Fibroblast of lung (primary cell): Measurements from ENCODE around the gene IQSEC2. TPM values are rescaled to one million over a fixed set of nuclear protein-coding genes. Genes with fewer than 3 reads are reported as not detected.

Experiments used
- DNase-seq, 2 donors: peaks; one replicate each; pipeline versions ENCODE4 v3.0.0 to v3.0.0-alpha.2; 2010; ENCODE audit warnings: low read depth in 2 of 2
- H2AFZ ChIP-seq: 2 replicates; pipeline ENCODE4 v1.5.1; 2012; ENCODE audit warnings: low read length, control low read depth, inconsistent platforms
- H3K27ac ChIP-seq: 2 replicates; pipeline ENCODE4 v1.5.1; 2011; ENCODE audit warnings: low read length, control low read depth; ENCODE audit not compliant: insufficient read depth
- H3K27me3 ChIP-seq: 2 replicates; pipeline ENCODE4 v1.5.1; 2011; ENCODE audit warnings: mild to moderate bottlenecking, low read length; ENCODE audit not compliant: control insufficient read depth, insufficient read depth
- H3K36me3 ChIP-seq: 2 replicates; pipeline ENCODE4 v1.5.1; 2011; ENCODE audit warnings: low read length; ENCODE audit not compliant: control insufficient read depth, insufficient read depth
- H3K4me1 ChIP-seq: 2 replicates; pipeline ENCODE4 v1.5.1; 2011; ENCODE audit warnings: low read length; ENCODE audit not compliant: control insufficient read depth, insufficient read depth; ENCODE audit errors: extremely low read depth
- H3K4me2 ChIP-seq: 2 replicates; pipeline ENCODE4 v1.5.1; 2011; ENCODE audit warnings: low read length, control low read depth; ENCODE audit not compliant: insufficient read depth; ENCODE audit errors: extremely low read depth
- H3K4me3 ChIP-seq, 4 experiments: fragments of 200-600 bp in 1 of 4; sonication (generic) in 1 of 4; replicated peaks in 1 of 4; 2 replicates each; pipeline ENCODE4 v1.5.1; 2011 to 2016; ENCODE audit warnings: low read length in 4 of 4, low read depth in 3 of 4, mild to moderate bottlenecking in 3 of 4, control low read depth in 2 of 4, inconsistent platforms in 1 of 4, mixed read lengths in 1 of 4; ENCODE audit not compliant: insufficient read depth in 1 of 4; ENCODE audit errors: control extremely low read depth in 1 of 4
- H3K79me2 ChIP-seq: 2 replicates; pipeline ENCODE4 v1.5.1; 2012; ENCODE audit warnings: mild to moderate bottlenecking, low read length, inconsistent platforms; ENCODE audit not compliant: control insufficient read depth, insufficient read depth
- H3K9ac ChIP-seq: 2 replicates; pipeline ENCODE4 v1.5.1; 2011; ENCODE audit warnings: mild to moderate bottlenecking, low read length, control low read depth; ENCODE audit not compliant: insufficient read depth
- H3K9me3 ChIP-seq: 2 replicates; pipeline ENCODE4 v1.5.1; 2012; ENCODE audit warnings: low read depth, low read length; ENCODE audit not compliant: control insufficient read depth, insufficient read depth
- H4K20me1 ChIP-seq: 2 replicates; pipeline ENCODE4 v1.5.1; 2011; ENCODE audit warnings: low read length; ENCODE audit not compliant: control insufficient read depth, insufficient read depth; ENCODE audit errors: extremely low read depth
- CTCF ChIP-seq, 2 donors: IDR thresholded peaks in 1 of 2; conservative IDR thresholded peaks in 1 of 2; 1 replicate in 1 of 2; 2 replicates in 1 of 2; pipeline ENCODE4 v1.5.1; 2011 to 2012; ENCODE audit warnings: low read length in 2 of 2, control low read depth in 1 of 2, inconsistent platforms in 1 of 2, low read depth in 1 of 2, mild to moderate bottlenecking in 1 of 2
- EZH2 ChIP-seq: IDR thresholded peaks from 2 replicates; pipeline ENCODE4 v1.5.1; 2012; ENCODE audit warnings: low read length, control low read depth, mild to moderate bottlenecking; ENCODE audit errors: missing control alignments
- polyA plus RNA-seq, 2 donors: library from polyadenylated mRNA; depleted of rRNA in 1 of 2; stranded (reverse) in 1 of 2; unstranded in 1 of 2; fragments of >200 nt; gene quantifications; 2 replicates each; pipeline ENCODE4 v1.2.1, GENCODE V29; 2011 to 2012; ENCODE audit warnings: missing spikeins in 1 of 2
- total RNA-seq: library from RNA; depleted of rRNA; stranded (reverse); fragments of >200 nt; gene quantifications from 2 replicates; pipeline ENCODE4 v1.2.1, GENCODE V29; 2014

IQSEC2 gene
- total and polyA plus RNA-seq, 2 donors (not counting 1 experiment from before 2014, with no cell fraction given): 7.4 to 9.9 TPM

DNA sequence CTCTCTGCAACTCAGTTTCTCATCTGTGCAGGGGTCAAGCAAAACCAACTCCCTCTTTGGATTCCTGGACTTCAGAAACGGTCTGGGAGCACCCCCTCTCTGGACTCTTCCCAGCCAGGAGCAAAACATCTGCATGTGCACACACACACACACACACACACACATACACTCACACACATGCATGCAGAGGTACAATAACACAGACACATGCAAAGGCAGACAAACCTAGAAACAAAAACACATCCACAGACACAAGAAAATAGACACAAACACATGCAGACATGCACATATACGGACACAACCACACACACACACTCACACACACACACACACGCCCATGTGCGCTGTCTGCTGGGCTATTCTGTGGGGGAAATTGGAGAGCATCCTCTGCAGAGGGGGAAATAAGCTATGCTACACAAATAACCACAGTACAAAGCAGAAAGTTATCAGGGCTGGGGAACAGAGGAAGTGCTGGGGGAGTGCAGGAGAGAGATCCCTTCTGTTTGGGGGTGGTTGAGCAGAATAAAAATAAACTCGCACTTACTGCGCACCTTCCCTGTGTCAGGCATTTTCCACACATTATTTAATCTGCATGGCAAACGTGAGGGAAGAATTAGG, 19.9 kb downstream of the IQSEC2 start:
- TF ChIP-seq CTCF (conservative IDR thresholded peaks at IDR 0.05 in 1 of 2, IDR thresholded peaks at IDR 0.05 in 1 of 2; ENCODE audit: low read depth in 1 of 2, low read length in 2 of 2) (no peak), EZH2 (no peak)
- no peak for DNase-seq
- Histone ChIP-seq H3K4me1 (peaks cover 17% of the 10 kb centered on the region), H3K36me3 (no peaks in the 10 kb centered on the region), H3K4me2 (no peak overlapping the region), H3K27ac (no peak overlapping the region), H3K9ac (no peak overlapping the region), H3K9me3 (no peaks in the 10 kb centered on the region), H3K27me3 (no peaks in the 10 kb centered on the region), H3K79me2 (no peaks in the 10 kb centered on the region), H4K20me1 (no peaks in the 10 kb centered on the region), H2AFZ (no peak overlapping the region), H3K4me3 (no peak overlapping the region)

DNA sequence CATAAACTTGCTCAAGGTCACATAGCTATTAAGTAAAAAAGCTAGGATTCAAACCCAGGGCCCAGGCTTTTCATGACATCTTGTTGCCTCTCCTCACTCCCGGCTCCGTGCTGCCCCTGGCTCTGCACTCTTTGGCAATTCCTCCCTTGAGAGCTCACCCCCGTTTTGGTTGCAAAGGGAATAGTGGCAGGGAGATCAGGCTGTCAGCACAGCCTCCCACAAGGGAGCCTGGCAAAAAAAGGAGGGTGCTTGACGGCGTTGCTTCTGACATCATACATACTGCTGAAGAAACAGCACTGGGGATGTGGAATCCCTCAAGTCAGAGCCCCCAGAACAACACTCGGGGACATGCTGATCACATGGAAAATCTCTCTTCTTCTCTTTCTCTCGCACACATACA, 20.5 kb downstream of the IQSEC2 start:
- no peak overlapping the region for H3K9ac ChIP-seq
- no peak overlapping the region for H2AFZ ChIP-seq
- TF ChIP-seq CTCF (conservative IDR thresholded peaks at IDR 0.05 in 1 of 2, IDR thresholded peaks at IDR 0.05 in 1 of 2; ENCODE audit: low read depth in 1 of 2, low read length in 2 of 2): no peak
- TF ChIP-seq EZH2: no peak

DNA sequence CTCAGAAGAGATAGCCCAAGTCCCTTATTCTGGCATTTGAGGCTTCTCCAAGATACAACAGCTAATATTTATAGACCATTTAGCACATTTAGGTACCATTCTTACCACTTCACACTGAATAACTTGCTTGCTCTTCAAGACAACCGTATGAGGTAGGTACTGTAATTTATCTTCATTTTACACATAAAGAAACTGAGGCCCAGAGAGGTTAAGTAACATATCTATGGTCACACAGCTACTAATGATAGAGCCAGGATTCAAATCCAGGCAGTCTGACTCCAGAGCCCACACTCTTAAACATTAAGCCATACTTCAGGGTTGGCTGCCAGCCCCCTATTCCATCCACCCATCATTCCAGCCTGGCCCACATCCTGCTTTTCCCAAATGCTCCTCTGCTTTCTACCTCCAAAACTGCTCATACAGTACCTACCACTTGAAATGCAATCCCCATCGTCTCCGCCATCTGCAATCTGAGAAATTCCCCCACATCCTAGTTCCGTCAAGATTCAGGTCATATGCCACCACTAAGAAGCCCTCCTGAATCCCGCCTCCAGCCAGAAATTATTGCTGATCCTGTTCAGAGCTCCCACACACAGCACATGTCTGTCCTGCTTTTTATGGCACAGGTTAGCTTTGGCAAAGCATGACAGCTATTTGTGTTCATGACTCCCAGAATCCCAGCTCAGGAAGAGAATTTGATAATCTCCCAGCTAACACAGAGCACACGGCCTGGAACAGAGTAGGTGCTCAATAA, 23.5 kb downstream of the IQSEC2 start:
- no peak for TF ChIP-seq EZH2
- no peak for TF ChIP-seq CTCF (conservative IDR thresholded peaks at IDR 0.05 in 1 of 2, IDR thresholded peaks at IDR 0.05 in 1 of 2; ENCODE audit: low read depth in 1 of 2, low read length in 2 of 2)
- Histone ChIP-seq H3K36me3 (no peaks in the 10 kb centered on the region), H3K9ac (no peak overlapping the region), H3K79me2 (no peaks in the 10 kb centered on the region), H2AFZ (no peak overlapping the region), H3K27me3 (no peaks in the 10 kb centered on the region), H3K4me3 (no peak overlapping the region), H3K4me2 (no peak overlapping the region), H3K4me1 (no peaks in the 10 kb centered on the region), H4K20me1 (no peaks in the 10 kb centered on the region), H3K9me3 (no peaks in the 10 kb centered on the region), H3K27ac (no peak overlapping the region)
- no peak for DNase-seq

More for the DNA sequence above, 20.5 kb downstream of the IQSEC2 start:
- H4K20me1 ChIP-seq: no peaks in the 10 kb centered on the region
- no peaks in the 10 kb centered on the region for H3K79me2 ChIP-seq
- H3K27ac ChIP-seq: no peak overlapping the region
- H3K4me3 ChIP-seq: no peak overlapping the region
- peaks cover 11% of the 10 kb centered on the region for H3K4me1 ChIP-seq
- no peak for DNase-seq
- no peak overlapping the region for H3K4me2 ChIP-seq
- no peaks in the 10 kb centered on the region for H3K36me3 ChIP-seq
- no peaks in the 10 kb centered on the region for H3K27me3 ChIP-seq
- H3K9me3 ChIP-seq: no peaks in the 10 kb centered on the region
